HepG2 (cell line): ENCODE measurements around the gene AJM1. TPM values are rescaled to one million over a fixed set of nuclear protein-coding genes. Genes with fewer than 3 reads are reported as not detected.

Source experiments
- ATAC-seq: fragments of 200-7000 bp; cut with Tn5 transposase; 3 replicates; pipeline ENCODE4 v1.9.1; 2020; ENCODE audit warnings: mild to moderate bottlenecking, moderate library complexity
- BruUV-seq: library from RNA; stranded (reverse); fragments of 400-500 nt; replicated peaks from 2 replicates; lab custom pipeline; 2021; lab: Mats Ljungman, UMichigan
- CTCF ChIA-PET: fragments of 300-600 bp; formaldehyde crosslinking; extraction: SDS; loops from one replicate; lab custom pipeline; 2021; ENCODE audit warnings: low total read pairs, inconsistent platforms, low intra/inter-chr PET ratio; lab: Yijun Ruan, JAX
- POLR2A ChIA-PET: fragments of 350-600 bp; sonication (Branson Sonifier 250); formaldehyde crosslinking; loops from one replicate; lab custom pipeline; 2020; ENCODE audit warnings: antibody characterized with exemption, inconsistent platforms; lab: Yijun Ruan, JAX
- DNase-seq: peaks from one replicate; pipeline ENCODE4 v3.0.0-alpha.2; 2015; ENCODE audit warnings: low spot score
- FAIRE-seq: peaks from 3 replicates; lab custom pipeline; 2011; peaks lifted over from hg19 to GRCh38; lab: Jason Lieb, UNC
- H2AFZ ChIP-seq: one replicate; pipeline ENCODE4 v1.6.1; 2011; ENCODE audit warnings: low read length, inconsistent platforms
- H3K27ac ChIP-seq: fragments of 300-600 bp; 3 replicates; pipeline ENCODE4 v1.8.0; 2011; ENCODE audit warnings: mixed run types, mild to moderate bottlenecking, mixed read lengths, low read length, inconsistent platforms; ENCODE audit not compliant: insufficient read depth; ENCODE audit errors: extremely low read length
- H3K27me3 ChIP-seq, 2 experiments: fragments of 200-600 bp in 1 of 2; 2 replicates in 1 of 2; 3 replicates in 1 of 2; pipeline versions ENCODE4 v1.6.0 to v1.8.0; 2011; ENCODE audit warnings: low read length in 2 of 2, mild to moderate bottlenecking in 2 of 2, moderate library complexity in 2 of 2, inconsistent platforms in 1 of 2; ENCODE audit not compliant: insufficient read depth in 2 of 2, control insufficient read depth in 1 of 2
- H3K36me3 ChIP-seq, 2 experiments: fragments of 200-600 bp in 1 of 2; replicated peaks in 1 of 2; 2 replicates in 1 of 2; 3 replicates in 1 of 2; pipeline versions ENCODE4 v1.5.1 to v1.8.0; 2011; ENCODE audit warnings: low read length in 2 of 2, inconsistent platforms in 1 of 2; ENCODE audit not compliant: insufficient read depth in 2 of 2, control insufficient read depth in 1 of 2
- H3K4me1 ChIP-seq: 2 replicates; pipeline ENCODE4 v1.5.1; 2012; ENCODE audit warnings: low read length, inconsistent platforms; ENCODE audit not compliant: insufficient read depth
- H3K4me2 ChIP-seq: 2 replicates; pipeline ENCODE4 v1.6.0; 2011; ENCODE audit warnings: low read depth, low read length, inconsistent platforms
- H3K4me3 ChIP-seq, 3 experiments: fragments of 200-600 bp in 1 of 3; sonication (generic), shearing (Covaris generic) in 1 of 3; replicated peaks in 1 of 3; 2 replicates each; pipeline ENCODE4 v1.5.1; 2011 to 2016; ENCODE audit warnings: low read length in 3 of 3, inconsistent platforms in 2 of 3, low read depth in 2 of 3, mild to moderate bottlenecking in 2 of 3, control low read depth in 1 of 3, mixed read lengths in 1 of 3; ENCODE audit not compliant: insufficient read depth in 1 of 3
- H3K79me2 ChIP-seq: one replicate; pipeline ENCODE4 v1.6.1; 2011; ENCODE audit warnings: low read length, inconsistent platforms; ENCODE audit not compliant: insufficient read depth
- H3K9ac ChIP-seq: 2 replicates; pipeline ENCODE4 v1.6.0; 2011; ENCODE audit warnings: mild to moderate bottlenecking, low read depth, low read length, inconsistent platforms; ENCODE audit not compliant: insufficient read depth
- H3K9me3 ChIP-seq: 2 replicates; pipeline ENCODE4 v1.5.1; 2012; ENCODE audit warnings: mild to moderate bottlenecking, low read length
- H4K20me1 ChIP-seq: 2 replicates; pipeline ENCODE4 v1.6.0; 2011; ENCODE audit warnings: inconsistent platforms, mild to moderate bottlenecking, low read length, moderate library complexity; ENCODE audit not compliant: insufficient read depth
- AGO1 ChIP-seq: fragments of 200-400 bp; formaldehyde crosslinking; IDR thresholded peaks from 2 replicates; pipeline ENCODE4 v1.6.1; 2017; ENCODE audit warnings: mild to moderate bottlenecking, low read depth, low read length, moderate library complexity; ENCODE audit not compliant: poor library complexity, severe bottlenecking
- AGO2 ChIP-seq: fragments of 200-400 bp; formaldehyde crosslinking; optimal IDR thresholded peaks from 2 replicates; pipeline ENCODE3; 2017; ENCODE audit warnings: mild to moderate bottlenecking, low read depth, low read length, moderate library complexity
- AKAP8 ChIP-seq: sonication (generic); formaldehyde crosslinking; IDR thresholded peaks from 2 replicates; pipeline ENCODE4 v1.5.1; 2020; ENCODE audit warnings: mild to moderate bottlenecking, missing genetic modification reagents
- FOXA3 ChIP-seq: IDR thresholded peaks from 2 replicates; pipeline ENCODE4 v1.6.1; 2016; ENCODE audit warnings: missing genetic modification reagents, missing compliant biosample characterization
- HNRNPLL ChIP-seq: fragments of 200-400 bp; formaldehyde crosslinking; IDR thresholded peaks from 2 replicates; pipeline ENCODE4 v1.6.1; 2017; ENCODE audit warnings: mild to moderate bottlenecking, low read depth, low read length; ENCODE audit not compliant: poor library complexity, severe bottlenecking
- NFKB2 ChIP-seq: sonication (generic); formaldehyde crosslinking; IDR thresholded peaks from 2 replicates; pipeline ENCODE4 v1.4.0; 2020; ENCODE audit warnings: missing genetic modification reagents, borderline replicate concordance
- PITX1 ChIP-seq: sonication (generic); formaldehyde crosslinking; IDR thresholded peaks from 2 replicates; pipeline ENCODE4 v1.5.1; 2020; ENCODE audit warnings: mild to moderate bottlenecking, missing genetic modification reagents
- RBFOX2 ChIP-seq: fragments of 200-400 bp; formaldehyde crosslinking; IDR thresholded peaks from 2 replicates; pipeline ENCODE4 v1.6.1; 2017; ENCODE audit warnings: low read depth, mild to moderate bottlenecking, low read length
- ZNF263 ChIP-seq: sonication (generic); formaldehyde crosslinking; IDR thresholded peaks from 2 replicates; pipeline ENCODE4 v1.4.0; 2020; ENCODE audit warnings: missing genetic modification reagents
- ZNF446 ChIP-seq: sonication (generic); formaldehyde crosslinking; IDR thresholded peaks from 2 replicates; pipeline ENCODE4 v1.5.0; 2020; ENCODE audit warnings: mild to moderate bottlenecking, missing genetic modification reagents
- WGBS: methylation state at CpG from one replicate; pipeline ENCODE4 v1.1.6; 2017; ENCODE audit warnings: low lambda C conversion rate; 5-methylcytosine and 5-hydroxymethylcytosine counted together
- in situ Hi-C: cut with HindIII; loops from 2 replicates; pipeline ENCODE4 v1.10.0; 2017; ENCODE audit warnings: low pct_unique_long_range_greater_than_20kb; ENCODE audit not compliant: extremely low pct_ligation_motif_present
- intact Hi-C: fragments of 100-400 bp; cut with micrococcal nuclease; formaldehyde crosslinking; loops from one replicate; pipeline ENCODE4 v1.10.0; 2022; ENCODE audit not compliant: unreplicated experiment
- polyA plus RNA-seq, 8 experiments: library from polyadenylated mRNA; depleted of rRNA in 3 of 8; stranded (reverse) in 7 of 8; unstranded in 1 of 8; fragments of >200 nt; fragmentation: Illumina TruSeq in 4 of 8; extraction: Trizol in 4 of 8; gene quantifications; 2 replicates each; pipeline versions ENCODE4 v1.2.1 to v1.2.3, GENCODE V29; 2011 to 2016; ENCODE audit warnings: low read depth in 4 of 8, missing spikeins in 1 of 8, mixed read lengths in 1 of 8; ENCODE audit not compliant: insufficient read depth in 1 of 8
- total RNA-seq, 5 experiments: library from RNA; depleted of rRNA; stranded (reverse); fragments of >200 nt; fragmentation: Illumina TruSeq; extraction: Trizol; gene quantifications; 2 replicates each; pipeline ENCODE4 v1.2.3, GENCODE V29; 2016; ENCODE audit warnings: low read depth in 1 of 5
- TF ChIP-seq, protein P1 (sequence below): sonication (generic); formaldehyde crosslinking; IDR thresholded peaks from 2 replicates; pipeline ENCODE4 v1.9.0; 2022; ENCODE audit warnings: missing genetic modification reagents, mild to moderate bottlenecking, borderline replicate concordance

AJM1 gene
- total and polyA plus RNA-seq, 2 of the 13 experiments (the other 11 are each of a cell fraction or from before 2014, with no cell fraction given): 1.1 to 1.2 TPM

- TF ChIP-seq AGO2: peak; percentile 70
Measured at GRCh38 chr9:136854113-136854841, 12.0 kb downstream of the AJM1 start (continued).

- H3K4me2 ChIP-seq: no peak overlapping the region
- no peaks in the 10 kb centered on the region for H3K9me3 ChIP-seq
- peaks cover 44% of the 10 kb centered on the region for H3K4me1 ChIP-seq
- in situ Hi-C loops (no loop called here), intact Hi-C loops (no loop called here)
- FAIRE-seq (no peak), ATAC-seq (no peak), DNase-seq (no peak)
- no peak overlapping the region for H2AFZ ChIP-seq
- H3K9ac ChIP-seq: no peak overlapping the region
- H3K27me3 ChIP-seq: no peaks in the 10 kb centered on the region
- ChIA-PET CTCF (no interaction called here), POLR2A (interaction anchor here (1.3 to 1.8 kb wide), 2 partner anchors 27 to 93 kb away, joined by 3 to 5 read pairs; no protein-coding TSS in a partner anchor)
- H3K79me2 ChIP-seq: peaks cover 9% of the 10 kb centered on the region
- H3K36me3 ChIP-seq: peaks cover 13 to 17% of the 10 kb centered on the region in 2 experiments
- TF ChIP-seq RBFOX2 (peak; percentile 41; the same call in 1 of the 2 replicates), FOXA3 (no peak)
- TF ChIP-seq, all 625 proteins: peak for 1
- peaks cover 5% of the 10 kb centered on the region; the same call in 1 of the 2 replicates for H4K20me1 ChIP-seq
- no peak overlapping the region for H3K4me3 ChIP-seq
- WGBS: 100% methylated on average over 1 of the region's 23 CpGs
- no peak overlapping the region for H3K27ac ChIP-seq
- BruUV-seq: no TSS peak
Measured at GRCh38 chr9:136854842-136855460, 12.7 kb downstream of the AJM1 start.

DNA sequence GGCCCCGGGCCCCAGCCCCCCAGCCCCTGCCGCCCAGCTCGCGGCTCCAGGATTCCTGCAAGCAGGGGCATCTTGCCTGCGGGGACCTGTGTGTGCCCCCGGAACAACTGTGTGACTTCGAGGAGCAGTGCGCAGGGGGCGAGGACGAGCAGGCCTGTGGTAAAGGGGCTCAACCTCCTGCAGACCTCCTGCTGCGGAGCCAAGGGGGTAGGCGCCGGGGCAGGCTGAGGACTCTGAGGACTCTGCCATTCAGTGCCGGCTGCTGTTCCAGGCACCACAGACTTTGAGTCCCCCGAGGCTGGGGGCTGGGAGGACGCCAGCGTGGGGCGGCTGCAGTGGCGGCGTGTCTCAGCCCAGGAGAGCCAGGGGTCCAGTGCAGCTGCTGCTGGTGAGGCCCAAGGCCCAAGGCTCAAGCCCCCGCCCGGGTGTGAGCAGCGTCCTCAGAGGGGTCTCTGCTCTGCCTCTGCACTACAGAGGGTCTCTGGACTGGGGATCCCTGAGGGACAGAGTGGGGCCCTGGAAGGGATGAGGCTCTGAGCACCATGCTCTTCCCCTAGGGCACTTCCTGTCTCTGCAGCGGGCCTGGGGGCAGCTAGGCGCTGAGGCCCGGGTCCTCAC is 13.3 kb downstream of the AJM1 start:
- H4K20me1 ChIP-seq: no peaks in the 10 kb centered on the region
- in situ Hi-C loops (no loop called here), intact Hi-C loops (no loop called here)
- CTCF ChIA-PET: no interaction called here
- no peaks in the 10 kb centered on the region for H3K27me3 ChIP-seq
- ATAC-seq (no peak), DNase-seq (no peak), FAIRE-seq (no peak)
- 0 out of 2 replicates have a peak, but pooled peaks have one; percentile 35 for TF ChIP-seq ZNF263 (CRISPR knock-in tag)
- peak; percentile 24 for TF ChIP-seq AGO1
- TF ChIP-seq AGO2: peak; percentile 84
- TF ChIP-seq RBFOX2: peak; percentile 43; the same call in 1 of the 2 replicates
- TF ChIP-seq NFKB2: no peak
- peak; percentile 6 for TF ChIP-seq HNRNPLL
- TF ChIP-seq, protein P1, sequence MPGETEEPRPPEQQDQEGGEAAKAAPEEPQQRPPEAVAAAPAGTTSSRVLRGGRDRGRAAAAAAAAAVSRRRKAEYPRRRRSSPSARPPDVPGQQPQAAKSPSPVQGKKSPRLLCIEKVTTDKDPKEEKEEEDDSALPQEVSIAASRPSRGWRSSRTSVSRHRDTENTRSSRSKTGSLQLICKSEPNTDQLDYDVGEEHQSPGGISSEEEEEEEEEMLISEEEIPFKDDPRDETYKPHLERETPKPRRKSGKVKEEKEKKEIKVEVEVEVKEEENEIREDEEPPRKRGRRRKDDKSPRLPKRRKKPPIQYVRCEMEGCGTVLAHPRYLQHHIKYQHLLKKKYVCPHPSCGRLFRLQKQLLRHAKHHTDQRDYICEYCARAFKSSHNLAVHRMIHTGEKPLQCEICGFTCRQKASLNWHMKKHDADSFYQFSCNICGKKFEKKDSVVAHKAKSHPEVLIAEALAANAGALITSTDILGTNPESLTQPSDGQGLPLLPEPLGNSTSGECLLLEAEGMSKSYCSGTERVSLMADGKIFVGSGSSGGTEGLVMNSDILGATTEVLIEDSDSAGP (CRISPR knock-in tag): peak; percentile 23; the same call in 1 of the 2 replicates
- TF ChIP-seq AKAP8 (CRISPR knock-in tag): 0 out of 2 replicates have a peak, but pooled peaks have one; percentile 46
- 0 out of 2 replicates have a peak, but pooled peaks have one; percentile 15 for TF ChIP-seq PITX1 (CRISPR knock-in tag)
- no peak for TF ChIP-seq ZNF446
- BruUV-seq: no TSS peak
- H3K9me3 ChIP-seq: no peaks in the 10 kb centered on the region
- H3K4me2 ChIP-seq: no peak overlapping the region
- peaks cover 42% of the 10 kb centered on the region for H3K4me1 ChIP-seq
- POLR2A ChIA-PET: interaction anchor here (1.3 to 1.8 kb wide), 3 partner anchors 11 to 92 kb away, joined by 3 to 5 read pairs (median 5); partner anchors contain the start of gene EDF1
- no peak overlapping the region for H3K27ac ChIP-seq
- H3K9ac ChIP-seq: no peak overlapping the region
- H3K36me3 ChIP-seq: peaks cover 12% of the 10 kb centered on the region in 2 experiments
- no peak overlapping the region for H2AFZ ChIP-seq
- 95% methylated on average over 20 of the region's 26 CpGs for WGBS
- H3K4me3 ChIP-seq: no peak overlapping the region
- peaks cover 3% of the 10 kb centered on the region for H3K79me2 ChIP-seq
